Prostate gland (tissue), 2 donors: ENCODE results near the gene VMA21.

Experiments used
- CTCF ChIP-seq, 4 experiments: fragments of 200-600 bp in 2 of 4; fragments of 450-650 bp in 2 of 4; sonication (generic) in 2 of 4; IDR thresholded peaks; 1 replicate in 3 of 4; 2 replicates in 1 of 4; pipeline ENCODE4 v1.5.1; 2016 to 2019; ENCODE audit warnings: antibody characterized with exemption in 4 of 4, mild to moderate bottlenecking in 2 of 4, moderate library complexity in 2 of 4
- POLR2A ChIP-seq: fragments of 450-650 bp; IDR thresholded peaks from one replicate; pipeline ENCODE4 v1.6.1; 2016; ENCODE audit warnings: antibody characterized with exemption, mild to moderate bottlenecking
- POLR2AphosphoS5 ChIP-seq: sonication (generic); formaldehyde crosslinking; IDR thresholded peaks from one replicate; pipeline ENCODE4 v1.6.1; 2017; ENCODE audit warnings: antibody characterized with exemption

- peak in 1 of 4 experiments; percentile 13 for TF ChIP-seq CTCF (IDR thresholded peaks at IDR 0.05)
- TF ChIP-seq POLR2A, result no peak
- TF ChIP-seq POLR2AphosphoS5, result no peak
These were observed 36.8 kb upstream of the VMA21 start for GRCh38 chrX:151359931-151360871.
